ENCODE results near the gene LOXL1.
A peak's percentile ranks its signal among the peaks of the same experiment; 100 is the strongest.

Gene LOXL1

DNA sequence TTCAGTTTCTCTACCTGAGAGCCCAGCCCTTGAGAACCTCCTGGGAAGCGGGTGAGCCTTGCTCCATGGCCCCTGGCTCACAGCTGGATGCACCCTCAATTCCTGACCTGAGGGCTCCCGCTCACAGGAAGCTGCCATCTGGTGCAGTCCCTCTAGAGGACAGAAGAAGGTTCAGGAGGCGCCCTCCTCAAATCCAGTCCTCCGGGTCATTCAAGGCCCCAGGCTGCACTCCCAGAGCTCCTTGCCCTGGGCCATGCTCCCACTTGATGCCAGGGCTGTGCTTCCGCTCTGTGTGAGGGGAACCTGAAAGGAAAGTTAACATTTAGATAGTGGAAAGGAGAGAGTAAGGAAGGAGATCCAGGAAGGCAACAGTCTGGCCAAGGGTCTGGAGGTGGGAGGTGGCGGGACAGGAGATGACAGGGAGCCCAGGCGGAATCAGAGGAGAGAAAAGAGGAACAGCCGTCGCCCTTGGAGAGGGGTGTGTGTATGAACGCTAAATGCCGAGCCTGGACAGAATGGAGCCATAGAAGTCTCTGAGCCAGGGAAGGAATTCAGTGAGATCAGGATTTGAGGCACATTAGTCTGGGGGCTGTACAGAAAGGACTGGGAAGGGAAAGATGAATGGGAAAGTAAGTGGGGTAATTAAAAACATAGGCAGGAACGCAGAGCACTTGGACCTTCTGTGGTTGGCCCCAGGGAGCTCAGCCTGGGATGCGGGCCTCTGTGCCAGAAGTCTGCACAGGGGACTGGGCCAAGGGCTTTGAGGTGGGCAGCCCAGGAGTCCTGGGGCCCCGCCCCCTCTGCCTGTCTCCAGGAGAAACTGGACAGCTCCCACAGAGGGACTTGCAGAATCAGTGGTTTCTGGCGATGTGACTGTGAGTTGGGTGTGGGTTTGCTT is 26.8 kb upstream of the LOXL1 start:
- DNase-seq, result no peak

GRCh38 chr15:73900095-73900712 is 26.1 kb upstream of the LOXL1 start:
- no peak for DNase-seq

DNA sequence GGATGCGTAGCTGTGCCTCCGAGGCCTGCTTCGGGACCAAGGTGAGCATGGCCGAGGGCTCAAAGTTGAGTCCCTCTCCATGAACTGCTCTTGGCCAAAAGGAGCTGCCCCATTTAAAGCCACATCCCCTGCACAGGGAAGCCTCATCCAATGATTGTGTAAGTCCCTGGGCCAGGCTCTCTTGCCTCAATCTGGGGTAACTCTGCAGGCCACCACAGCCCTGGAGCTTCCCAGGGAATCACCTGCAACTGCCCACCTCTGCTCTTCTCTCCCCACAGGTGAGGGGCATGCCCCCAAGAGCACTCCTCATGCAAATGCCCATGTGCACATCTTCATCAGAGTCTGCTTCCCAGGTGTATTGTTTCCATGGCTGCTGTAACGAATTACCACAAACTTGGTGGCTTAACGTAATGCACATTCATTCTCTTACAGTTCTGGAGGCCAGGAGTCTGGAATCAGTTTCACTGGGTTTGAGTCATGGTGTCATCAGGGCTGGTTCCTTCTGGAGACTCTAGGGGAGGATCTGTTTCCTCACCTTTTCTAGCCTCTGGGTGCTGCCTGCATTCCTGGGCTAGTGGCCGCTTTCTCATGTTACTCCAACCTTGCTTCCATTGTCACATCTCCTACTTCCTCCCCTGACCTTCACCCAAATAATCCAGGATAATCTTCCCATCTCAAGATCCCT is 25.0 kb upstream of the LOXL1 start:
- no peak for DNase-seq

DNA sequence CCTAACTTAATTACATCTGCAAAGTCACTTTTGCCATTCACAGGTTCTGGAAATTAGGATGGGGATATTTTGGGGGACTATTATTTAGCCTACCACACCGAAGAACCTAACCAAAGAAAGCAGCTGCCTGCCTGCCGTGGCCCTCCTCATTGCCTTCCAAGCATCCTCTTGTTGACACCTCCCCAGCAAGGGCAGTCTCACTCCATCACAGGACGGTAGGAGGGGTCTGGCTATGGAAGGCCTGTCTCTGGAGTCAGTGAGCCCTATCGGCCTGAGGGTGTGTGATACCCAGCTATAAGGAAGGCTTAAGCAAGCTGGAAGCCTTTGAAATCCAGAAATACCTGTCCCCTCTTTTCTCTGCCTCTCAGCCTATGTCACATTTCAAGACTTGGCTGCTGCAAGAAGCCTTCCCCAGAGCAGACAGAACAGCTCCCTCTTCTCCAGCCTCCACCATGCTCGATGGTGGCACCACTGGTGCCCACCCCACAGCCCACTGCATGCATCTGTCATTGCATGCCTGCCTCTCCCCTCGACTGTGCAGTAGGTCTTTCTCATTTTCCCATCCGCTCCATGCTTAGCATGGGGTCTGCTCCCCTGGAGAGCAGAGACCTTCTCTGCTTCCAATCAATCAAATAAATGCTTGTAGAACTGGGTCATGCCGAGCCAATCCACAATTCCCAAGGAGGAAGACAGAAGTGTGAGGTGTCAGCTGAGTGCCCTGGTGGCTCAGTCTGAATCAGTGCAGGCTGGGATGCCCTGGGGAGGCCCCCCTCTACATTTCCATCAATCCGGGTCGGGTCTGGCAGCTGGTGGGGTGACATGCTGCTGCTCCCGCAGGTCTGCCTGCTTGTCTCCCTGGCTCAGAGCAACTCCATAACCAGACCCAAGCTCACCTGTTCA is 23.9 kb upstream of the LOXL1 start:
- DNase-seq, result no peak

DNA sequence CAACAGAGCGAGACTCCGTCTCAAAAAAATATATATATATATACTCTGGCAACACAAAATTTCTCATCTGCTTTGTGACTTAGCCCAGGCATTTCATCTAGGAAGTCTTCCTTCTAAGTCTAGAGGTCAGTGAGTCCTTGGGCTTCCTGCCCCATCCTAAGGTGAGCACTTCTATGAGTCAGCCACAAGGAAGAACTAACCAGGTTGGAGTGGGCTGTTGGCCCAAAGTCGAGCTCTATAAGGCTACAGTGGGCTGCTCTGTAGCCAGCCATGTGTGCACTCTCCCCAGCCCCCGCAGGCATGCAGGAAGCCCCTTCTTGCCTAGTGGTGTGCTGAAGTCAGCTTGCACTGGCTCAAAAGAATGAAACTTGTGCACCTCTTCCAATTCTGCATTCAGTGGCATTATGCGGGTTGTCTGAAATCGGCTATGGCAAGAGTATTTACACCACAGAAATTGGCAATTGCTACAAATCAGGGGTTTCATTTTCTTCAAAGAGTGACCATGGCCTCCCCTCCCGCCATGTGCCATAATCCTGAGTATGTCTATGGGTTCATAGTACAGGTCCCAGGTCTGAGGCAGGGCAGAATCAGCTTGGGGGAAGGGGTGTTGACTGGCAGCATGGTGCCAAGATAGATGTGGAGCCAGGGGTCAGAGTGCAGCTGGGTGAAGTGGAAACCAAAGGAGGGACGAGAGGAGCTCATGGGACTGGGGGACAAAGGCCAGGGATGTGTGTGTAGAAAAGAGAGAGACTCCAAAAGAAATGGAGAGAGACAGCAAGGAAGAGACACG is 22.0 kb upstream of the LOXL1 start:
- DNase-seq, result no peak

GRCh38 chr15:73905225-73905827 is 20.9 kb upstream of the LOXL1 start:
- DNase-seq, result no peak

DNA sequence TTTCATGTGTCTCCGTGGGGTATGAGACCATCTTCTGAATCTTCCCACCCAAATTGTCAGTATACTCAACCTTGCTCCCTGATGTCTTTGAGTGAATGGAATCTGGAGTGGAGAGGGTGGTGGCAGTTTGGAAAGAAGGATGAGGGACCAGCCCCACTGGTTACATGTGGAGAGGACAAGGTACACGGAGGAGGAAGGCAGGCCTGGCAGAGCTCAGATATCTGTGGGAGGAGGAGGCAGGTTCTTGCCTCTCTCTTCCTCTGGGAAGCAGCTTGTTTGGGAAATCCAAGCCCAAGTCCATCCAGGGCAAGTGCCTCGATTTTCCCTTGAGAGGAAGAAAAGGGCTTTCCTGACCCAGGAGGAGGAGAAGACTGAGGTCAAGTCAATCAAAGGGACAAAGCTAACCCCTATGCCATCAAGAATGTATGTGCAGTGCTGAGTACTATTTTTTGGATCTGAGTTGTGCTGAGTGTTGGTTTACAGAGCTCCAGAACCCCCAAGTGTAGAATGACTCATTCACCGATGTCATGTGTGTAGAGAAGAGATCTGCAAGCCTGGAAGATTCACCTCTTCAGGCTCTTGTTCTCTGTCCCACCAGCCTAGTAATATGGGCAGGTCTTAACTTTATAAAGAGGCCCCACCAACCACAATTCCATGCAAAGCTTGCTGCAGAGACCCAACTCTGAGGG is 19.8 kb upstream of the LOXL1 start:
- peak; percentile 31 for DNase-seq

DNA sequence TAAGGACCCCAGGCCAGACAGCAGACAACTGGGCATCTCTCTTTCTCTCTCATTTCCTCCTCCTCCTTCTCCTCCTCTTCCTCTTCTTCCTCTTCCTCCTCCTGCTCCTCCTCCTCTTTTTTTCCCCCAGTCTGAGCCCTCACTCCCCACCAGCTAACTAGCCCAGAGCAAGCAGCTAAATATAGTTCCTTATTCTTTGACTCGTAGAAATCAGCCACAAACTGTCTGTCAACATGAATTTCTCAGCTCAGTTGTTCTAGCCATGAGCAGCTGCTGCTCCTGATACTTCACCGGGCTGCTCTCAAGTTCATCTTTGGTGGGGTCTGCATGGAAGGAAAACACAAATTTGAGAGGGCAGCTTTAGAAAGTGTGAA is 19.2 kb upstream of the LOXL1 start:
- DNase-seq, result no peak

GRCh38 chr15:73908030-73908821 is 18.0 kb upstream of the LOXL1 start:
- DNase-seq, result peak; percentile 48

- DNase-seq, result no peak
Observed at GRCh38 chr15:73908822-73909122, 17.5 kb upstream of the LOXL1 start.

- DNase-seq, result no peak
Observed at GRCh38 chr15:73909651-73910050, 16.6 kb upstream of the LOXL1 start.

DNA sequence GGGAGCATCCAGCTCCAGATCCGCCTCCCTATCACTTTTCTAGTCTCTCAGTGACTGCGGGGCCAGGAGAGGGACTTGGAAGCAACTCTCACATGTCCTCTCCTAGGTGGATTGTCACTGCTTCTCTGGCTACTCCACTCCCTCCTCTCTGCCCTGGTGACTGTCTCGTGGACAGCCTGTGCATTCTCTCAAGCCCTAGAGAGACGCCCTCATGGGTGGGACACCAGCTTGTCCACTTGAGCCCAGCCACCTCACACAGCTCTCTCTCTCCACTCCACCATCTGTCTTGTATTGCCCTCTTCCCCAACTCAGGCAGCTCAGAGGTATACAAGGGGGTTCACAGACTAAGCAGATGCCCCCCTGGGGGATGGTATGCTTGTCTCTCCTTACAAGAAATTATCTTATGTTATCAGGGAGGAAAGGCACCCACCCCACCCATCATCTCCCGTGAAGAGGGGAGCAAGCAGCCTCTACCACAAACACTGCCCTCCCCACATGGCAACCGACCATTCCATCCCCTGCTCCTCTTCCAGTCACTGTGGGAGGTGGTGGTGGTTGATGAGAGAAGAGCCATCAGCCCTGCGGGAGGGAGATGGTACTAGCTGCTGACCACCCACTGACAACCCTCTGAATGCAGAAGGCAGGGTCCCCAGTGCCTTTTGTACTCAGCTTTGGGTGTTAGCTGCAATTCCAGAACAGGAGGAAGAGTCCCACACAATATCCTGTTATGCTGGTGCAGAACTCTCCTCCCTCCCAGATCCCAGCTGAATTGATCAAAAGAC is 15.5 kb upstream of the LOXL1 start:
- DNase-seq, result no peak

GRCh38 chr15:73912030-73912596 is 14.1 kb upstream of the LOXL1 start:
- DNase-seq, result no peak

DNA sequence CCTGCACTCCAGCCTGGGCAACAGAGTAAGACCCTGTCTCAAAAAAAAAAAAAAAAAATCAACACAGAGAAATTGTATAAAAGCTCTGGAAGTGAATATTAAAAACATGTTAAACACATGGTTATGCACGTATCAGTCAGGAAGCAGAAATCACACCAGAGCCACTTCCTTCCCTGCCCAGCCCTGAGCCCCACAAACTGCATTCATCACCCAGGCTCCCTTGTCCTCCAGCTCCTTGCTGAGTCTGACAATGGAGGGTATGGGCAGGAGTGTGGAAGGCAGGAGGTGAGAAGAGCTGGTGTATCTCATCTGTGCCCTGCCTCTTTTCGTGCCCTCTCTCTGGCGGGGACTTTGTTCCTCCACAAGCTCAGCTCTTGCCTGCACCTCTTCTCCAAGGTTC is 12.1 kb upstream of the LOXL1 start:
- DNase-seq, result no peak

- DNase-seq, result no peak
Observed at GRCh38 chr15:73915082-73915481, 11.2 kb upstream of the LOXL1 start.

DNA sequence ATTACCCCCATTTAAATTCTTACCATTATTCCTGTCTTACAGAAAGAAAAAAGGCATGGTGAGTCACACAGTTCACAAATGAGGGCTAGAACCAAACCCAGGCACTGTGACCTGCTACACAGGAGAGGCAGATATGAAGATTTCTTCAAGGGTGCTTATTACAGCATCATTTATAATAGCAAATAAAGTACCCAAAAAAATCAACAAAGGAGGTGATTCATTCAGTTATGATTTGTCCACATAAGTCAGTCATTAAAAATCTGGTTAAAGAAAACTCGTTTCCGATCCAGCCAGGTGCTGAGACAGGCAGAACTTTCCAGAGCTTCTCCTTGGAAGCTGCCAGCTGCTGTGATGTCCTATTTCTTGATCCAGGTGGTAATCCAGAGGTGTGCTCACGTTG is 7.5 kb upstream of the LOXL1 start:
- DNase-seq, result no peak

GRCh38 chr15:73919706-73920105 is 6.6 kb upstream of the LOXL1 start:
- DNase-seq, result no peak

DNA sequence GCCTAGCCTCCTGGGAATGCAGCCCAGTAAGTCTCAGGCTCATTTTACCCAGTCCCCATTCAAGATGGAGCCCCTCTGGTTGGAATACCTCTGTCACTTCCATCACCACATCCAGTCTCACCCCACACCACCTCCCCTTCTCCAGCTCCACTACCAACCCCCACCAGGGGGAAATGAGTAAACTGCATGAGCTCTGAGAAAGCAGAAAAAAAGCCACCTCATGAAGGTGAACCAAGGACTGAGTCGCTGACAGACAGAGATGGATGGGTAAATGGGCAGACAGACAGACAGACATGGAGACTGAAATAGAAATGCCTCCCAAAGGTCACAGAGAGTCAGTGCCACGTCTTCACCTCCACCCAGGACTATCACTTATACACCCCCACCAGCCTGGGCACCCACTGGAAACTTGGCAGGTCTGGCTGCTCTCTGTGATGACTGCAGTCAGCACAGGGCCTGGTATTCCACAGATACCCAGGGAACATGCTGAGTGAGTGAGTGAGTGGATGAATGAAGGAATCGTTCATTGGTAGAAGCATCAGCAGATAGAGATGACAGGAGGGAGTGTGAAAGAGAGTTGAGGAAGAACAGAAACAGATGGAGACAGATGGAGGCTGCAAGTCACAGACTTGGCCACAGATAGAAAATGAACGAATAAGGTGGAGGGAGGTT is 4.9 kb upstream of the LOXL1 start:
- no peak for DNase-seq

Data from HCEC 1CT (cell line).